Tibial nerve (tissue), 4 donors: ENCODE results near the gene CACNA1A. TPM values are rescaled to one million over a fixed set of nuclear protein-coding genes. Genes with fewer than 3 reads are reported as not detected.

Experiments
- DNase-seq, 2 donors: peaks; one replicate each; pipeline ENCODE4 v3.0.0-alpha.2; 2019; ENCODE audit warnings: low spot score in 2 of 2
- H3K27ac ChIP-seq, 4 donors: fragments of 200-600 bp; sonication (generic) in 3 of 4; one replicate each; pipeline ENCODE4 v1.5.1; 2017 to 2019; ENCODE audit warnings: mild to moderate bottlenecking in 1 of 4
- H3K27me3 ChIP-seq, 2 donors: fragments of 200-600 bp; sonication (generic) in 1 of 2; one replicate each; pipeline versions ENCODE4 v1.5.1 to v1.6.0; 2017 to 2019
- H3K36me3 ChIP-seq, 3 donors: fragments of 200-600 bp; sonication (generic); one replicate each; pipeline ENCODE4 v1.5.1; 2018 to 2019
- H3K4me1 ChIP-seq, 4 donors: fragments of 200-600 bp; sonication (generic) in 3 of 4; one replicate each; pipeline ENCODE4 v1.5.1; 2017 to 2019
- H3K4me3 ChIP-seq, 4 donors: fragments of 200-600 bp; sonication (generic) in 3 of 4; one replicate each; pipeline ENCODE4 v1.5.1; 2017 to 2019; ENCODE audit warnings: mild to moderate bottlenecking in 1 of 4, moderate library complexity in 1 of 4
- H3K9me3 ChIP-seq, 4 donors: fragments of 200-600 bp; sonication (generic) in 3 of 4; one replicate each; pipeline ENCODE4 v1.5.1; 2017 to 2019
- EP300 ChIP-seq, 2 donors: sonication (generic); formaldehyde crosslinking; IDR thresholded peaks; one replicate each; pipeline ENCODE4 v1.6.1; 2017; ENCODE audit warnings: antibody characterized with exemption in 2 of 2, mild to moderate bottlenecking in 1 of 2
- POLR2A ChIP-seq, 2 donors: fragments of 450-650 bp; IDR thresholded peaks; one replicate each; pipeline ENCODE4 v1.6.1; 2017; ENCODE audit warnings: antibody characterized with exemption in 2 of 2, mild to moderate bottlenecking in 2 of 2, moderate library complexity in 2 of 2
- WGBS, 2 donors: methylation state at CpG; one replicate each; pipeline ENCODE4 v1.1.5; 2018; 5-methylcytosine and 5-hydroxymethylcytosine counted together
- total RNA-seq, 4 donors: library from RNA; depleted of rRNA; stranded (reverse); fragments of >200 nt; gene quantifications; one replicate each; pipeline ENCODE4 v1.1.0, GENCODE V29; 2016
- TF ChIP-seq, protein P1 (sequence below), 5 experiments: fragments of 200-600 bp in 3 of 5; fragments of 450-650 bp in 2 of 5; sonication (generic) in 3 of 5; IDR thresholded peaks; one replicate each; pipeline ENCODE4 v1.5.1; 2016 to 2019; ENCODE audit warnings: antibody characterized with exemption in 5 of 5, mild to moderate bottlenecking in 3 of 5, moderate library complexity in 2 of 5

CACNA1A gene
- total RNA-seq, 4 donors from 2014 or later = 4.0 to 10.2 (median 9.3) TPM

- Histone ChIP-seq H3K27ac (no peak overlapping the region), H3K4me1 (no peaks in the 10 kb centered on the region), H3K9me3 (peaks cover 0 to 42% (median 0%) of the 10 kb centered on the region in 4 donors), H3K27me3 (no peaks in the 10 kb centered on the region), H3K4me3 (no peak overlapping the region), H3K36me3 (no peaks in the 10 kb centered on the region)
- DNase-seq = no peak
- TF ChIP-seq, protein P1, sequence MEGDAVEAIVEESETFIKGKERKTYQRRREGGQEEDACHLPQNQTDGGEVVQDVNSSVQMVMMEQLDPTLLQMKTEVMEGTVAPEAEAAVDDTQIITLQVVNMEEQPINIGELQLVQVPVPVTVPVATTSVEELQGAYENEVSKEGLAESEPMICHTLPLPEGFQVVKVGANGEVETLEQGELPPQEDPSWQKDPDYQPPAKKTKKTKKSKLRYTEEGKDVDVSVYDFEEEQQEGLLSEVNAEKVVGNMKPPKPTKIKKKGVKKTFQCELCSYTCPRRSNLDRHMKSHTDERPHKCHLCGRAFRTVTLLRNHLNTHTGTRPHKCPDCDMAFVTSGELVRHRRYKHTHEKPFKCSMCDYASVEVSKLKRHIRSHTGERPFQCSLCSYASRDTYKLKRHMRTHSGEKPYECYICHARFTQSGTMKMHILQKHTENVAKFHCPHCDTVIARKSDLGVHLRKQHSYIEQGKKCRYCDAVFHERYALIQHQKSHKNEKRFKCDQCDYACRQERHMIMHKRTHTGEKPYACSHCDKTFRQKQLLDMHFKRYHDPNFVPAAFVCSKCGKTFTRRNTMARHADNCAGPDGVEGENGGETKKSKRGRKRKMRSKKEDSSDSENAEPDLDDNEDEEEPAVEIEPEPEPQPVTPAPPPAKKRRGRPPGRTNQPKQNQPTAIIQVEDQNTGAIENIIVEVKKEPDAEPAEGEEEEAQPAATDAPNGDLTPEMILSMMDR (IDR thresholded peaks at IDR 0.05) = no peak
- TF ChIP-seq POLR2A (IDR thresholded peaks at IDR 0.05) (no peak), EP300 (IDR thresholded peaks at IDR 0.05) (no peak)
- 71 to 74% methylated on average over 4 of the region's 4 CpGs for WGBS, 2 donors
Observed at GRCh38 chr19:13318190-13318589, 188.1 kb downstream of the CACNA1A start.

GRCh38 chr19:13315495-13315894 is 190.8 kb downstream of the CACNA1A start:
- TF ChIP-seq EP300 (IDR thresholded peaks at IDR 0.05) = no peak
- TF ChIP-seq, protein P1 (IDR thresholded peaks at IDR 0.05) = no peak
- no peak for TF ChIP-seq POLR2A (IDR thresholded peaks at IDR 0.05)
- 19 to 29% methylated on average over 4 of the region's 4 CpGs for WGBS, 2 donors

GRCh38 chr19:13314761-13315160 is 191.5 kb downstream of the CACNA1A start:
- TF ChIP-seq, protein P1 (IDR thresholded peaks at IDR 0.05) = no peak
- no peak for TF ChIP-seq EP300 (IDR thresholded peaks at IDR 0.05)
- no peak for TF ChIP-seq POLR2A (IDR thresholded peaks at IDR 0.05)
- peaks cover 0 to 41% (median 0%) of the 10 kb centered on the region in 4 donors for H3K9me3 ChIP-seq
- no peaks in the 10 kb centered on the region for H3K36me3 ChIP-seq
- H3K27me3 ChIP-seq = no peaks in the 10 kb centered on the region
- no peak for DNase-seq
- no peak overlapping the region for H3K4me3 ChIP-seq
- 61 to 78% methylated on average over 3 of the region's 3 CpGs for WGBS, 2 donors
- no peak overlapping the region for H3K27ac ChIP-seq
- H3K4me1 ChIP-seq = no peaks in the 10 kb centered on the region

More at GRCh38 chr19:13315495-13315894, 190.8 kb downstream of the CACNA1A start:
- no peaks in the 10 kb centered on the region for H3K27me3 ChIP-seq
- peaks cover 0 to 41% (median 0%) of the 10 kb centered on the region in 4 donors for H3K9me3 ChIP-seq
- no peaks in the 10 kb centered on the region for H3K36me3 ChIP-seq
- no peak overlapping the region for H3K4me3 ChIP-seq
- no peaks in the 10 kb centered on the region for H3K4me1 ChIP-seq
- no peak for DNase-seq
- H3K27ac ChIP-seq = no peak overlapping the region

DNA sequence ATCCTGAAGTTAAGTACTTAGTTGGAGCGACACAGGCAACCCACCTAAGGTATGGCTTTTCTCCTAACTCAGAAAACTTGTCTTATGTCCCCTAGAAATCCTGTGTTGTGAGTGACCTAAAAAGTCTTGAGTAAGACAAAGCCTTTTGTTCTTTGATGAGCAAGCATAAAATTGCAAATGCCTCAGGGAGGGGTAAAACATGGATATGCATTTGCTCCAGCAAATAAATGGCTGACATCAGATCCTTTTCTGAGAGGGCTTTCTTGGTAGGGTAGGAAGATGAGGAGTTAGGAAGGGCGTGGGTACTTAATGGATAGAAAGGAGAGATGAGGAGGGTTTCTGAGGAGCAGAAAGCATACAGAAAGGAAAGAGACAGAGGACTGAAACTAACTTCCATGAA is 192.4 kb downstream of the CACNA1A start:
- Histone ChIP-seq H3K9me3 (peaks cover 0 to 41% (median 0%) of the 10 kb centered on the region in 4 donors), H3K4me3 (no peak overlapping the region), H3K27ac (no peak overlapping the region), H3K36me3 (no peaks in the 10 kb centered on the region), H3K27me3 (no peaks in the 10 kb centered on the region), H3K4me1 (no peaks in the 10 kb centered on the region)
- 78 to 82% methylated on average over 2 of the region's 2 CpGs for WGBS, 2 donors
- no peak for DNase-seq
- TF ChIP-seq, protein P1 (IDR thresholded peaks at IDR 0.05) = no peak
- TF ChIP-seq POLR2A (IDR thresholded peaks at IDR 0.05) = no peak
- no peak for TF ChIP-seq EP300 (IDR thresholded peaks at IDR 0.05)

- H3K4me3 ChIP-seq = no peak overlapping the region
- no peak for DNase-seq
- TF ChIP-seq POLR2A (IDR thresholded peaks at IDR 0.05) (no peak), EP300 (IDR thresholded peaks at IDR 0.05) (no peak)
- TF ChIP-seq, protein P1 (IDR thresholded peaks at IDR 0.05) = no peak
- H3K4me1 ChIP-seq = no peaks in the 10 kb centered on the region
- H3K27me3 ChIP-seq = no peaks in the 10 kb centered on the region
- no peak overlapping the region for H3K27ac ChIP-seq
- H3K36me3 ChIP-seq = no peaks in the 10 kb centered on the region
- WGBS, 2 donors = 69 to 71% methylated on average over 8 of the region's 8 CpGs
- H3K9me3 ChIP-seq = peaks cover 0 to 24% (median 0%) of the 10 kb centered on the region in 4 donors
Observed at GRCh38 chr19:13309864-13310263, 196.4 kb downstream of the CACNA1A start.
